HCT116 (cell line): ENCODE measurements around the gene PDE6H. TPM values are rescaled to one million over a fixed set of nuclear protein-coding genes. Genes with fewer than 3 reads are reported as not detected.

ENCODE experiments used
- ATAC-seq: fragments of 200-7000 bp; cut with Tn5 transposase; 2 replicates; pipeline ENCODE4 v1.9.1; 2020; ENCODE audit warnings: mild to moderate bottlenecking, moderate library complexity
- Bru-seq: library from RNA; stranded (reverse); fragments of 400-500 nt; gene quantifications from one replicate; lab custom pipeline; 2021; lab: Mats Ljungman, UMichigan
- BruChase-seq, 2 experiments: library from RNA; stranded (reverse); fragments of 400-500 nt; gene quantifications; one replicate each; lab custom pipeline; 2021; lab: Mats Ljungman, UMichigan
- BruUV-seq: library from RNA; stranded (reverse); fragments of 400-500 nt; replicated peaks from 2 replicates; lab custom pipeline; 2021; lab: Mats Ljungman, UMichigan
- CTCF ChIA-PET: fragments of 300-600 bp; sonication (Branson Sonifier 250); formaldehyde crosslinking; loops from one replicate; lab custom pipeline; 2021; ENCODE audit warnings: antibody characterized with exemption; lab: Charles Lee
- POLR2A ChIA-PET: fragments of 300-600, 350-600 bp; sonication (Branson Sonifier 250); formaldehyde crosslinking; loops from one replicate; lab custom pipeline; 2021; ENCODE audit warnings: antibody characterized with exemption; lab: Charles Lee
- RAD21 ChIA-PET, 2 experiments: fragments of 300-600 bp; sonication (Branson Sonifier 250); formaldehyde crosslinking; loops; one replicate each; lab custom pipeline; 2023; ENCODE audit warnings: low total read pairs in 2 of 2; ENCODE audit not compliant: uncharacterized antibody in 2 of 2, unreplicated experiment in 2 of 2, low non-redundant PET in 1 of 2; lab: Charles Lee
- DNase-seq: peaks from one replicate; pipeline ENCODE4 v3.0.0-alpha.2; 2010; ENCODE audit warnings: low read depth, low spot score
- H2AFZ ChIP-seq: fragments of 200-600 bp; shearing (Covaris generic), sonication (generic); 2 replicates; pipeline ENCODE4 v1.6.1; 2017; ENCODE audit warnings: low read depth, mixed run types, mixed read lengths, antibody characterized with exemption, low read length; ENCODE audit not compliant: poor library complexity, severe bottlenecking
- H3K27ac ChIP-seq: 2 replicates; pipeline ENCODE4 v1.5.1; 2012; ENCODE audit warnings: low read depth, low read length
- H3K27me3 ChIP-seq: fragments of 200-600 bp; sonication (generic); 2 replicates; pipeline ENCODE4 v1.6.1; 2016; ENCODE audit warnings: mixed run types, low read length, mixed read lengths; ENCODE audit not compliant: insufficient read depth
- H3K36me3 ChIP-seq, 2 experiments: fragments of 200-500 bp in 1 of 2; fragments of 200-600 bp in 1 of 2; sonication (Bioruptor generic) in 1 of 2; sonication (generic) in 1 of 2; 2 replicates each; pipeline versions ENCODE4 v1.5.1 to v1.6.1; 2014 to 2016; ENCODE audit warnings: low read length in 2 of 2, inconsistent platforms in 1 of 2, mixed read lengths in 1 of 2, mixed run types in 1 of 2; ENCODE audit not compliant: insufficient read depth in 2 of 2, control insufficient read depth in 1 of 2
- H3K4me1 ChIP-seq, 2 experiments: fragments of 200-600 bp in 1 of 2; sonication (generic) in 1 of 2; 2 replicates each; pipeline versions ENCODE4 v1.5.1 to v1.6.1; 2012 to 2017; ENCODE audit warnings: low read length in 2 of 2, inconsistent platforms in 1 of 2, mild to moderate bottlenecking in 1 of 2, mixed read lengths in 1 of 2, mixed run types in 1 of 2, moderate library complexity in 1 of 2; ENCODE audit not compliant: insufficient read depth in 2 of 2, control insufficient read depth in 1 of 2
- H3K4me2 ChIP-seq: fragments of 200-600 bp; sonication (generic); 2 replicates; pipeline ENCODE4 v1.6.1; 2017; ENCODE audit warnings: mixed run types, low read length, mixed read lengths
- H3K4me3 ChIP-seq, 2 experiments: fragments of 200-600 bp in 1 of 2; sonication (generic) in 1 of 2; replicated peaks in 1 of 2; 2 replicates each; pipeline ENCODE4 v1.5.1; 2011 to 2016; ENCODE audit warnings: low read length in 2 of 2, control low read depth in 1 of 2, low read depth in 1 of 2, mild to moderate bottlenecking in 1 of 2, mixed read lengths in 1 of 2, mixed run types in 1 of 2
- H3K79me2 ChIP-seq: fragments of 200-600 bp; sonication (generic); 2 replicates; pipeline ENCODE4 v1.6.1; 2017; ENCODE audit warnings: mild to moderate bottlenecking, mixed run types, low read length, moderate library complexity, mixed read lengths; ENCODE audit not compliant: insufficient read depth
- H3K9ac ChIP-seq: fragments of 200-600 bp; sonication (generic); 2 replicates; pipeline ENCODE4 v1.6.1; 2016; ENCODE audit warnings: low read length, mixed read lengths
- H3K9me2 ChIP-seq: fragments of 200-600 bp; sonication (generic), shearing (Covaris generic); 2 replicates; pipeline ENCODE4 v1.6.1; 2017; ENCODE audit warnings: mixed run types, mild to moderate bottlenecking, moderate library complexity; ENCODE audit not compliant: insufficient read depth
- H3K9me3 ChIP-seq, 2 experiments: fragments of 200-500 bp in 1 of 2; fragments of 200-600 bp in 1 of 2; sonication (Bioruptor generic) in 1 of 2; sonication (generic) in 1 of 2; 2 replicates each; pipeline ENCODE4 v1.6.1; 2014 to 2017; ENCODE audit warnings: low read length in 2 of 2, mixed read lengths in 2 of 2, inconsistent platforms in 1 of 2, low read depth in 1 of 2, mild to moderate bottlenecking in 1 of 2, mixed run types in 1 of 2, moderate library complexity in 1 of 2; ENCODE audit not compliant: control insufficient read depth in 1 of 2, insufficient read depth in 1 of 2
- H4K20me1 ChIP-seq: fragments of 200-600 bp; sonication (generic), shearing (Covaris generic); 2 replicates; pipeline ENCODE4 v1.6.1; 2017; ENCODE audit warnings: mixed run types, mild to moderate bottlenecking, moderate library complexity; ENCODE audit not compliant: insufficient read depth
- CEBPB ChIP-seq: IDR thresholded peaks from 2 replicates; pipeline ENCODE4 v1.6.1; 2012; ENCODE audit warnings: low read depth
- JUND ChIP-seq: IDR thresholded peaks from 2 replicates; pipeline ENCODE4 v1.6.1; 2012
- POLR2AphosphoS5 ChIP-seq: IDR thresholded peaks from 2 replicates; pipeline ENCODE4 v1.6.1; 2011; ENCODE audit warnings: mild to moderate bottlenecking, low read depth, low read length, moderate library complexity
- RAD21 ChIP-seq: IDR thresholded peaks from 2 replicates; pipeline ENCODE4 v1.6.1; 2012; ENCODE audit warnings: low read depth, mild to moderate bottlenecking
- TCF7L2 ChIP-seq: IDR thresholded peaks from 2 replicates; pipeline ENCODE4 v1.7.0; 2011; ENCODE audit warnings: borderline replicate concordance, inconsistent platforms; ENCODE audit not compliant: insufficient read depth, insufficient read length; ENCODE audit errors: extremely low read depth
- ZFX ChIP-seq: fragments of 450-650 bp; IDR thresholded peaks from 2 replicates; pipeline ENCODE4 v1.6.1; 2017
- intact Hi-C: fragments of 100-400 bp; cut with micrococcal nuclease; formaldehyde crosslinking; loops from 2 replicates; pipeline ENCODE4 v1.10.0; 2022
- long read RNA-seq: library from polyadenylated mRNA; unstranded; transcript quantifications from one replicate; pipeline ENCODE4 v2.0.0, GENCODE V29; 2021; ENCODE audit not compliant: unreplicated experiment
- polyA plus RNA-seq: library from polyadenylated mRNA; unstranded; fragments of >200 nt; gene quantifications from 2 replicates; pipeline ENCODE4 v1.2.1, GENCODE V29; 2012; ENCODE audit warnings: missing spikeins
- total RNA-seq: library from RNA; stranded (reverse); gene quantifications from one replicate; pipeline ENCODE4 v1.2.1, GENCODE V29; 2021; ENCODE audit not compliant: unreplicated experiment
- TF ChIP-seq, protein P1 (sequence below): IDR thresholded peaks from 2 replicates; pipeline ENCODE4 v1.6.1; 2012
- TF ChIP-seq, protein P2 (sequence below): IDR thresholded peaks from 2 replicates; pipeline ENCODE4 v1.6.1; 2012; ENCODE audit warnings: low read depth
- TF ChIP-seq, protein P3 (sequence below), 3 experiments: fragments of 200-600 bp in 1 of 3; sonication (generic) in 1 of 3; IDR thresholded peaks in 2 of 3; conservative IDR thresholded peaks in 1 of 3; 2 replicates each; pipeline ENCODE4 v1.5.1; 2012 to 2017; ENCODE audit warnings: low read depth in 2 of 3, low read length in 2 of 3, antibody characterized with exemption in 1 of 3, borderline replicate concordance in 1 of 3, control low read depth in 1 of 3, mild to moderate bottlenecking in 1 of 3, mixed read lengths in 1 of 3, mixed run types in 1 of 3, moderate library complexity in 1 of 3; ENCODE audit not compliant: insufficient read depth in 1 of 3
- TF ChIP-seq, protein P4 (sequence below): IDR thresholded peaks from 2 replicates; pipeline ENCODE4 v1.6.1; 2011; ENCODE audit warnings: mild to moderate bottlenecking, low read length, moderate library complexity; ENCODE audit not compliant: insufficient replicate concordance; ENCODE audit errors: extremely low read depth

Gene PDE6H
- not detected for total RNA-seq
- polyA plus RNA-seq = not detected in 2 replicates
- Bru-seq, nascent RNA = not detected
- BruChase-seq, experiment 1, labeled RNA remaining after a 6-hour chase = not detected
- BruChase-seq, experiment 2, labeled RNA remaining after a 2-hour chase = percentile 8 among the genes with signal in this experiment
- long read RNA-seq = 0 reads

DNA sequence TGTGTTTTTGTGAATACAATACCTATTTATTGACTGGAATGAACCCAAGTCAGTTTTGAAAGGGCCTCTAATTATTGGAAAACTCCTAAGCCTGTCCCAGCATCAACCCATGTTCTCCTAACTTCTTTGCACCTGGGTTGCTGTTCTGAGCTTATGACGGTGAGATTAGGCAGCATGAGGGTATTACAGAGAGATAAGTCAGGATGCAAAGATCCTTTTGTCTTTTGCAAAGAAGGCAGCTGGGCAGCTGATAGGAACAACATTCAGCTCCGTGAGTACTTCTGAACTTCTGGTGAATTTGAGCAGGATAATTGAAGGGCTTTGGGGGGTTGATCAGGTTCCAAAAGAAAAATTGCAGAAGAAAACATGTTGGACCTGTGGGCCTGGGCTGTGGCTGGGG, at the start of gene PDE6H:
PDE6H (plus strand) TSS at position 227 of the 400 bp plus-strand sequence. CDS start 4,971 bp downstream, outside the sequence.
- no TSS peak for BruUV-seq
- Histone ChIP-seq H2AFZ (no peak within 1 kb of the TSS), H3K9me3 (no peaks in the 10 kb centered on the region), H3K9ac (no peak within 1 kb of the TSS), H4K20me1 (no peaks in the 10 kb centered on the region), H3K27me3 (no peaks in the 10 kb centered on the region), H3K4me3 (no peak within 1 kb of the TSS), H3K4me1 (no peaks in the 10 kb centered on the region), H3K36me3 (no peaks in the 10 kb centered on the region), H3K79me2 (no peaks in the 10 kb centered on the region), H3K4me2 (no peak within 1 kb of the TSS), H3K9me2 (no peaks in the 10 kb centered on the region), H3K27ac (no peak within 1 kb of the TSS)
- no peak for DNase-seq
- POLR2A ChIA-PET = interaction anchor here (1.0 kb wide), 1 partner anchor 307 kb away, joined by 3 read pairs; no protein-coding TSS in a partner anchor
- ATAC-seq = no peak
- CTCF ChIA-PET = no interaction called here
- intact Hi-C loops = no loop called here
- RAD21 ChIA-PET = no interaction called here
- TF ChIP-seq, protein P1, sequence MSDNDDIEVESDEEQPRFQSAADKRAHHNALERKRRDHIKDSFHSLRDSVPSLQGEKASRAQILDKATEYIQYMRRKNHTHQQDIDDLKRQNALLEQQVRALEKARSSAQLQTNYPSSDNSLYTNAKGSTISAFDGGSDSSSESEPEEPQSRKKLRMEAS = no peak
- TF ChIP-seq, protein P2, sequence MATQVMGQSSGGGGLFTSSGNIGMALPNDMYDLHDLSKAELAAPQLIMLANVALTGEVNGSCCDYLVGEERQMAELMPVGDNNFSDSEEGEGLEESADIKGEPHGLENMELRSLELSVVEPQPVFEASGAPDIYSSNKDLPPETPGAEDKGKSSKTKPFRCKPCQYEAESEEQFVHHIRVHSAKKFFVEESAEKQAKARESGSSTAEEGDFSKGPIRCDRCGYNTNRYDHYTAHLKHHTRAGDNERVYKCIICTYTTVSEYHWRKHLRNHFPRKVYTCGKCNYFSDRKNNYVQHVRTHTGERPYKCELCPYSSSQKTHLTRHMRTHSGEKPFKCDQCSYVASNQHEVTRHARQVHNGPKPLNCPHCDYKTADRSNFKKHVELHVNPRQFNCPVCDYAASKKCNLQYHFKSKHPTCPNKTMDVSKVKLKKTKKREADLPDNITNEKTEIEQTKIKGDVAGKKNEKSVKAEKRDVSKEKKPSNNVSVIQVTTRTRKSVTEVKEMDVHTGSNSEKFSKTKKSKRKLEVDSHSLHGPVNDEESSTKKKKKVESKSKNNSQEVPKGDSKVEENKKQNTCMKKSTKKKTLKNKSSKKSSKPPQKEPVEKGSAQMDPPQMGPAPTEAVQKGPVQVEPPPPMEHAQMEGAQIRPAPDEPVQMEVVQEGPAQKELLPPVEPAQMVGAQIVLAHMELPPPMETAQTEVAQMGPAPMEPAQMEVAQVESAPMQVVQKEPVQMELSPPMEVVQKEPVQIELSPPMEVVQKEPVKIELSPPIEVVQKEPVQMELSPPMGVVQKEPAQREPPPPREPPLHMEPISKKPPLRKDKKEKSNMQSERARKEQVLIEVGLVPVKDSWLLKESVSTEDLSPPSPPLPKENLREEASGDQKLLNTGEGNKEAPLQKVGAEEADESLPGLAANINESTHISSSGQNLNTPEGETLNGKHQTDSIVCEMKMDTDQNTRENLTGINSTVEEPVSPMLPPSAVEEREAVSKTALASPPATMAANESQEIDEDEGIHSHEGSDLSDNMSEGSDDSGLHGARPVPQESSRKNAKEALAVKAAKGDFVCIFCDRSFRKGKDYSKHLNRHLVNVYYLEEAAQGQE = no peak
- TF ChIP-seq CEBPB = no peak
- no peak for TF ChIP-seq ZFX
- no peak for TF ChIP-seq JUND
- no peak for TF ChIP-seq RAD21
- no peak for TF ChIP-seq TCF7L2
- TF ChIP-seq POLR2AphosphoS5 = no peak
- TF ChIP-seq, protein P3, sequence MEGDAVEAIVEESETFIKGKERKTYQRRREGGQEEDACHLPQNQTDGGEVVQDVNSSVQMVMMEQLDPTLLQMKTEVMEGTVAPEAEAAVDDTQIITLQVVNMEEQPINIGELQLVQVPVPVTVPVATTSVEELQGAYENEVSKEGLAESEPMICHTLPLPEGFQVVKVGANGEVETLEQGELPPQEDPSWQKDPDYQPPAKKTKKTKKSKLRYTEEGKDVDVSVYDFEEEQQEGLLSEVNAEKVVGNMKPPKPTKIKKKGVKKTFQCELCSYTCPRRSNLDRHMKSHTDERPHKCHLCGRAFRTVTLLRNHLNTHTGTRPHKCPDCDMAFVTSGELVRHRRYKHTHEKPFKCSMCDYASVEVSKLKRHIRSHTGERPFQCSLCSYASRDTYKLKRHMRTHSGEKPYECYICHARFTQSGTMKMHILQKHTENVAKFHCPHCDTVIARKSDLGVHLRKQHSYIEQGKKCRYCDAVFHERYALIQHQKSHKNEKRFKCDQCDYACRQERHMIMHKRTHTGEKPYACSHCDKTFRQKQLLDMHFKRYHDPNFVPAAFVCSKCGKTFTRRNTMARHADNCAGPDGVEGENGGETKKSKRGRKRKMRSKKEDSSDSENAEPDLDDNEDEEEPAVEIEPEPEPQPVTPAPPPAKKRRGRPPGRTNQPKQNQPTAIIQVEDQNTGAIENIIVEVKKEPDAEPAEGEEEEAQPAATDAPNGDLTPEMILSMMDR (IDR thresholded peaks at IDR 0.05 in 2 of 3, conservative IDR thresholded peaks at IDR 0.05 in 1 of 3; ENCODE audit: borderline replicate concordance in 1 of 3, insufficient read depth in 1 of 3, low read depth in 2 of 3, low read length in 2 of 3) = no peak
- TF ChIP-seq, protein P4, sequence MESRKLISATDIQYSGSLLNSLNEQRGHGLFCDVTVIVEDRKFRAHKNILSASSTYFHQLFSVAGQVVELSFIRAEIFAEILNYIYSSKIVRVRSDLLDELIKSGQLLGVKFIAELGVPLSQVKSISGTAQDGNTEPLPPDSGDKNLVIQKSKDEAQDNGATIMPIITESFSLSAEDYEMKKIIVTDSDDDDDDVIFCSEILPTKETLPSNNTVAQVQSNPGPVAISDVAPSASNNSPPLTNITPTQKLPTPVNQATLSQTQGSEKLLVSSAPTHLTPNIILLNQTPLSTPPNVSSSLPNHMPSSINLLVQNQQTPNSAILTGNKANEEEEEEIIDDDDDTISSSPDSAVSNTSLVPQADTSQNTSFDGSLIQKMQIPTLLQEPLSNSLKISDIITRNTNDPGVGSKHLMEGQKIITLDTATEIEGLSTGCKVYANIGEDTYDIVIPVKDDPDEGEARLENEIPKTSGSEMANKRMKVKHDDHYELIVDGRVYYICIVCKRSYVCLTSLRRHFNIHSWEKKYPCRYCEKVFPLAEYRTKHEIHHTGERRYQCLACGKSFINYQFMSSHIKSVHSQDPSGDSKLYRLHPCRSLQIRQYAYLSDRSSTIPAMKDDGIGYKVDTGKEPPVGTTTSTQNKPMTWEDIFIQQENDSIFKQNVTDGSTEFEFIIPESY = no peak
